ENCODE data around the gene ASTN2. TPM values are rescaled to one million over a fixed set of nuclear protein-coding genes. Genes with fewer than 3 reads are reported as not detected.

Gene ASTN2
- polyA plus RNA-seq, 1 experiment = 6.6 TPM

- Histone ChIP-seq H3K27me3 (ENCODE audit: control insufficient read depth, insufficient read depth, low read length) (no peaks in the 10 kb centered on the region), H3K9me3 (ENCODE audit: control insufficient read depth, insufficient read depth, low read length) (no peaks in the 10 kb centered on the region), H3K4me3 (ENCODE audit: low read depth, low read length) (no peak overlapping the region), H3K27ac (ENCODE audit: low read depth, low read length) (no peak overlapping the region)
- DNase-seq (ENCODE audit: low read depth, low spot score) = no peak
- ChIA-PET POLR2A (interaction anchor here (0.7 to 1.1 kb wide), 3 partner anchors 57 to 141 kb away, joined by 3 to 5 read pairs (median 4); no protein-coding TSS in a partner anchor), CTCF (interaction anchor here (0.6 to 1.9 kb wide), 3 partner anchors 22 to 111 kb away, joined by 3 to 6 read pairs (median 4); no protein-coding TSS in a partner anchor)
- TF ChIP-seq CTCF (IDR thresholded peaks at IDR 0.05; ENCODE audit: low read depth, low read length) = no peak
These were observed 864.8 kb downstream of the ASTN2 start for GRCh38 chr9:116549786-116550660.

- no peak overlapping the region for H3K4me3 ChIP-seq (ENCODE audit: low read depth, low read length)
These were observed 865.7 kb downstream of the ASTN2 start for GRCh38 chr9:116549061-116549664.

GRCh38 chr9:116547729-116548426 is 867.0 kb downstream of the ASTN2 start:
- ChIA-PET CTCF (no interaction called here), POLR2A (no interaction called here)
- H3K27ac ChIP-seq (ENCODE audit: low read depth, low read length) = no peak overlapping the region
- DNase-seq (ENCODE audit: low read depth, low spot score) = no peak
- H3K9me3 ChIP-seq (ENCODE audit: control insufficient read depth, insufficient read depth, low read length) = no peaks in the 10 kb centered on the region
- H3K4me3 ChIP-seq (ENCODE audit: low read depth, low read length) = no peak overlapping the region
- no peak for TF ChIP-seq CTCF (IDR thresholded peaks at IDR 0.05; ENCODE audit: low read depth, low read length)
- H3K27me3 ChIP-seq (ENCODE audit: control insufficient read depth, insufficient read depth, low read length) = no peaks in the 10 kb centered on the region

More at GRCh38 chr9:116549061-116549664, 865.7 kb downstream of the ASTN2 start:
- no peaks in the 10 kb centered on the region for H3K9me3 ChIP-seq (ENCODE audit: control insufficient read depth, insufficient read depth, low read length)
- DNase-seq (ENCODE audit: low read depth, low spot score) = peak; percentile 87
- H3K27me3 ChIP-seq (ENCODE audit: control insufficient read depth, insufficient read depth, low read length) = no peaks in the 10 kb centered on the region
- ChIA-PET CTCF (interaction anchor here (0.6 to 1.1 kb wide), 2 partner anchors 23 to 112 kb away, joined by 3 to 4 read pairs; no protein-coding TSS in a partner anchor), POLR2A (interaction anchor here (0.5 to 1.1 kb wide), 4 partner anchors 56 to 898 kb away, joined by 3 to 5 read pairs (median 4); no protein-coding TSS in a partner anchor)
- TF ChIP-seq CTCF (IDR thresholded peaks at IDR 0.05; ENCODE audit: low read depth, low read length) = no peak
- peak overlapping the region; percentile 73 for H3K27ac ChIP-seq (ENCODE audit: low read depth, low read length)

- POLR2A ChIA-PET = no interaction called here
- H3K27ac ChIP-seq (ENCODE audit: low read depth, low read length) = no peak overlapping the region
- TF ChIP-seq CTCF (IDR thresholded peaks at IDR 0.05; ENCODE audit: low read depth, low read length) = no peak
- no peaks in the 10 kb centered on the region for H3K27me3 ChIP-seq (ENCODE audit: control insufficient read depth, insufficient read depth, low read length)
- no peak overlapping the region for H3K4me3 ChIP-seq (ENCODE audit: low read depth, low read length)
- H3K9me3 ChIP-seq (ENCODE audit: control insufficient read depth, insufficient read depth, low read length) = no peaks in the 10 kb centered on the region
- CTCF ChIA-PET = no interaction called here
- DNase-seq (ENCODE audit: low read depth, low spot score) = no peak
These were observed 867.9 kb downstream of the ASTN2 start for GRCh38 chr9:116546711-116547581.

Measured in AG04450 (cell line).